Large intestine (tissue), 3 donors: ENCODE data around the gene EPHB2. TPM values are rescaled to one million over a fixed set of nuclear protein-coding genes. Genes with fewer than 3 reads are reported as not detected.

Source experiments
- DNase-seq, 2 donors: peaks; one replicate each; pipeline versions ENCODE4 v3.0.0 to v3.0.0-alpha.2; 2013
- H3K27ac ChIP-seq: one replicate; pipeline ENCODE4 v1.5.1; 2013; ENCODE audit warnings: low read length
- H3K27me3 ChIP-seq: 2 replicates; pipeline ENCODE4 v1.6.1; 2013; ENCODE audit warnings: low read length; ENCODE audit not compliant: control insufficient read depth, insufficient read depth
- H3K36me3 ChIP-seq: 2 replicates; pipeline ENCODE4 v1.6.1; 2013; ENCODE audit warnings: low read length; ENCODE audit not compliant: control insufficient read depth, insufficient read depth
- H3K4me1 ChIP-seq: one replicate; pipeline ENCODE4 v1.6.1; 2013; ENCODE audit warnings: low read length; ENCODE audit not compliant: control insufficient read depth, insufficient read depth
- H3K4me3 ChIP-seq: one replicate; pipeline ENCODE4 v1.5.1; 2013; ENCODE audit warnings: low read length
- H3K9me3 ChIP-seq: one replicate; pipeline ENCODE4 v1.6.1; 2013; ENCODE audit warnings: mild to moderate bottlenecking, low read depth, low read length, moderate library complexity; ENCODE audit not compliant: control insufficient read depth
- WGBS: methylation state at CpG from one replicate; pipeline ENCODE4 v1.1.5; 2013; ENCODE audit warnings: low lambda C conversion rate; ENCODE audit not compliant: insufficient coverage; 5-methylcytosine and 5-hydroxymethylcytosine counted together
- polyA plus RNA-seq: library from polyadenylated mRNA; unstranded; fragments of 120-200 nt; gene quantifications from one replicate; pipeline ENCODE4 v1.2.1, GENCODE V29; 2013

EPHB2 gene
- polyA plus RNA-seq, 1 donor, result 37.6 TPM

DNA sequence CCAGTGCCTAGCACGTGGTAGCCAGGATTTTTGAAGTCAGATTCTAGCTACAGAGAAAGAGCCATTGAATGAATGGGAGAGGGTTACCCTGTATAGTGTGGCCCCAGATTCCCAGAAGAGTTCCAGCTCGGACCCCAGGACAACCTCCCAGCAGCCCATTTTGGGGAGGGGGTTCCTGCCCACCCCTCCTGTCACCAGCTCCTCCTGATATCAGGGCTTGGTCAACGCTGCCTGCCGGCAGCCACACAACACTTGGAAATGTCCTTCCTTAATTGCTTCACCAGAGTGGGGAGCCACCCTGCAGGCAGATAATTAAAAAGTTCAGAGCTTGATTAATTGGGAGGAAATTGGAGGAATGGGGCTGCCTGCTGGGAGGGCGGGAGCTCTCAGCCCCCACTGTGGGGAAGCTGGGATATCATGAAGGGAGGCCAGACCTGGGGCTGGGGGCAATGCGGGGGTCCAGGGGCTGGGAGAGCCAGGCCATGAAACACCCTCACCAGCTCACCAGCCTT, 141.6 kb downstream of the EPHB2 start:
- Histone ChIP-seq H3K4me1 (no peaks in the 10 kb centered on the region), H3K27me3 (no peaks in the 10 kb centered on the region), H3K27ac (no peak overlapping the region), H3K9me3 (no peaks in the 10 kb centered on the region), H3K4me3 (no peak overlapping the region), H3K36me3 (peaks cover 2% of the 10 kb centered on the region)
- WGBS, result no CpG with 5 or more reads among the region's 6 CpGs
- no peak for DNase-seq

DNA sequence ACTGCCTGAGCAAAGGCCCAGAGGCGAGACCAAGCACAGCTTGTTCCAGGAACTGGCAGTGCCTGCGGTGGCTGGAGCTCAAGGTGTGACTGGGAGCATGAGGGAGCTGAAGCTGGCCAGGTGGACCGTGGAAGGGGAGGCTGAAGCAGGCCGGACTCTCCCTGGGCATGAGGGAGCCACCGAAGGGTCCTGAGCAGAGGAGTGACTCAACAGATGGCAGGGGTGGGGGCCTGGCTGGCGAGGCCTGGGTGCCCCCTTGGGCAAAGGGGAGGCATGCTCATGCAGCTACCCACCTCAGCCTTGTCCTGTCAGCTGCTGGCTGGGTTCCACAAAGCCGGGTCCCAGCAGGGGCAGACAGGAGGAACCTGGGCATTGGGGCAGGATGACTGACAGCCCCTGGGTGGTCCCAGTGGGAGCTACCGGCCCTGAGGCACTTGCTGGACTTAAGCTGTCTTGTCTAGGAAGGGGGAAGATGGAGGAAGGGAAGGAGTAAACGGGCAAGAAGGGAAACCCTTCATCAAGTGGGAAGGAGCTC, 143.1 kb downstream of the EPHB2 start:
- peaks cover 4% of the 10 kb centered on the region for H3K36me3 ChIP-seq
- no CpG with 5 or more reads among the region's 9 CpGs for WGBS
- no peaks in the 10 kb centered on the region for H3K4me1 ChIP-seq
- no peak for DNase-seq
- no peaks in the 10 kb centered on the region for H3K27me3 ChIP-seq
- H3K27ac ChIP-seq, result no peak overlapping the region
- no peak overlapping the region for H3K4me3 ChIP-seq
- H3K9me3 ChIP-seq, result no peaks in the 10 kb centered on the region

DNA sequence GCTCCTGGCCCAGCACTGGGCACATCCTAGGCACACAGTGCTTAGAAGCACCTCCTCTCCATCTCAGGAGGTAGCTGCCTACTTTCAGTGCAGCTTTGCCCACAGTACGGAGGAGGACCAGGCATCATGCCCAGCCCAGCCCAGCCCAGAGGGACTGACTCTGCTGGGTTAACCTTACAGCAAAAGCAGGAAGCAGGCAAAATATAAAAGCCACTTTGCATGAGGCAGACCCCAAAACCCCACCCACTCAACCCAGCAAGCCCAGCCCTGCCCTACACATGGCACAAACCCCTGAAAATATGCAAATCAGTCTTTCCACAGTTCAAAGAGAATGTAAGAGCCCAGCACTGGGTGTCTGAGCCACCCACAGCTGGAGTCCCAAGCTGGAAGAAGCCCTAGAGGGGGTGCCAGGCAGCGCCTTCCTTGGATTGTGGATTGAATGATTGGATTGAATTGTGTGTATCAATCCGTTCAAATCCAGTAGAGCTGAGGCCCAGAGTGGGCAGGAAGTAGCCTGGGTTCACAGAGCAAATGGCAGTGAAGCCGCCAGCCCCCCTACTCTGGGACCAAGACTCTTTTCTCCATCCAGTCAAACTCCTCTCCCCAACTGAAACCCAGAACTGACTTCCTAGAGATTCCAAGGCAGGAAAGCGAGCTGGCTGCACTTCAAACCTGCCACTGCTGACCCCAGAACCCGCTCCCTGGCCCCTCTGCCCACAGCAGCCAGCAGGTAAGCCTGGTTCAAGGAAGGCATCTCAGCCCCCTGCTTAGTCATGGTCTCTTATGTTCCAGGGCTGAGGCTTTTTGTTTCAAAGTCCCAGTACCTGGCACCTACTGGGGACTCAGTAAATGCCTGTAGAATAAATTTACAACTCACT, 144.3 kb downstream of the EPHB2 start:
- H3K4me3 ChIP-seq, result no peak overlapping the region
- H3K27me3 ChIP-seq, result no peaks in the 10 kb centered on the region
- no peak overlapping the region for H3K27ac ChIP-seq
- DNase-seq, result no peak
- no peaks in the 10 kb centered on the region for H3K4me1 ChIP-seq
- WGBS, result no CpG with 5 or more reads among the region's 6 CpGs
- H3K36me3 ChIP-seq, result peaks cover 4% of the 10 kb centered on the region
- H3K9me3 ChIP-seq, result no peaks in the 10 kb centered on the region

DNA sequence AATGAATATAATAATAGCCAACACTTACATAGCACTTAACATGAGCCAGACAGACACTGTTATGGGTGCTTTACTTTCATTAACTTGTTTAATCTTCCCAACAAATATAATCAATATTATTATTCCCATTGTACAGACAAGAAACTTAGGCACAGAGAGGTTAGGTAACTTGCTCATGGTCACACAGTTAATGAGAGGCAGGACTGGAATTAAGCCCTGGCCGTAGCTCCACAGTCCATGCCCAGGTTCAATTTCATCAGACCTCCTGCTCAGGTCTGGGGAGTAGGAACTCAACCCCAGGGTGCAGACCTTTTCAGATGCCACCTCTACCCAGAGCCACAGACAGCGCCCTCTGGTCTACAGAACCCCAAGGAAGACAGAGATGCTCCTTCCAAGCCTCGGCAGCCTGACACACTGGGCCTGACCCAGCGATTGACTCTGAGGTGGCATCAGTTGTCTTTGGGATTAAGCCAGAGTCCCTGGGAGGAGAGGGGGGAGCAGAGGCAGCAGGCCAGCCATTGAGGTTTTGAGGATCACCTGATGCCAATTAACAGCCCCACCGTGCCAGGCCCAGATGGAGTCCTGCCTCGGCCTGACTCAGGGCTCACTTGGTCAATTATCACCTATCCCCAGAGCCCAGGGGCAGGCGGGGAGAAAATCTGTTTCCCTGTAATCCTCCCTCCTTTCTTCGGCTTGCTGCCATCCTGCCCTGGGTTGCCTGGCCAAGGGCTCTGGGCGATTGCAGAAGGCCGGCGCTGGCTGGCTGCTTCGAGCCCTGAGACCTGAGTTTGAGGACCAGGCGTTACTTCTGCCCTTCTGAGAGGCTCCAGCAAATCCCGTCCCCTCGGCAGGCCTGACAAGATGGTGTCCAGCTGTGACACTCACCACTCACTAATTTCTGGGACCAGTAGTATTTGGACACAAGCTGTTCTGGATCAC, 145.3 kb downstream of the EPHB2 start:
- H3K27ac ChIP-seq, result no peak overlapping the region
- DNase-seq, result no peak
- no CpG with 5 or more reads among the region's 15 CpGs for WGBS
- no peaks in the 10 kb centered on the region for H3K27me3 ChIP-seq
- no peak overlapping the region for H3K4me3 ChIP-seq
- H3K4me1 ChIP-seq, result no peaks in the 10 kb centered on the region
- peaks cover 4% of the 10 kb centered on the region for H3K36me3 ChIP-seq
- no peaks in the 10 kb centered on the region for H3K9me3 ChIP-seq

DNA sequence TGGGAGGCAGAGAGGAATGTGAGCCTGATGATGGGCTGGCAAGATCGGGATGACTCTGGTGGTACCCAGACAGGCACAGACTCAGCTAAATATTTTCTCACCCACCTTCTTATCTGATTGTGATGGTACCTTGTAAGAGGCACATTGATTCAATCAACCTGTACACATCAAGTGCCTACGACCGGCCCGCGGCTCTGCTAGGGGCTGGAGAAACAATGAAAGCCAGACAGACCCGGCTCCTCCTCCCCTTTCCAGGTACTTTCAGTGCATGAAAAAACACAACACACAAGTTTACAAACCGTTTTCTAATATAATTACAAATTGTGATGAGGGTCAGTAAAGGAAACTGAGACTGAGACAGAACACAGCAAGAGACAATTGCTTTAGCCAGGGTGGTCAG, 147.0 kb downstream of the EPHB2 start:
- WGBS, result no CpG with 5 or more reads among the region's 7 CpGs
- Histone ChIP-seq H3K9me3 (no peaks in the 10 kb centered on the region), H3K4me1 (no peaks in the 10 kb centered on the region), H3K27ac (no peak overlapping the region), H3K27me3 (no peaks in the 10 kb centered on the region), H3K4me3 (no peak overlapping the region), H3K36me3 (peaks cover 4% of the 10 kb centered on the region)
- DNase-seq, result no peak

DNA sequence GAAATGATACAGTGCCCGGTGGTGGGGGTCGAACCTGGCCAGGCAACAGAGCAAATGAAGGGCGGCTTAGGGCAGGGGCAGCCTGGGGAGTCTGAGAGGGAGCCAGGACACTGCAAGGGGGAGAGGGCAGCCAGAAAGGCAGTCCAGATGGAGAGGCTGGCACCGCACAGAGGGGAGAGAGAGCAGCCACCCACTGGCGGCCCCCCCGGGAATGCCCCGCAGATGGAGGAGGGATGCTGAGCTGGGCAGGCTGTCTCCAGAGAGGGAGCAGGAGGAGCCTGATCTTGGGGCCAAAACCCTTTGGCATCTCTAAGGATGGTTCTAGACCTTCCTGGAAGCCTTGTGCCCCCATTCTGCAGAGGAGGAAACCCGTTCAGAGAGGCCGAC, 149.8 kb downstream of the EPHB2 start:
- no peaks in the 10 kb centered on the region for H3K4me1 ChIP-seq
- H3K27me3 ChIP-seq, result no peaks in the 10 kb centered on the region
- no peak for DNase-seq
- WGBS, result no CpG with 5 or more reads among the region's 9 CpGs
- peaks cover 26% of the 10 kb centered on the region for H3K36me3 ChIP-seq
- H3K9me3 ChIP-seq, result no peaks in the 10 kb centered on the region
- no peak overlapping the region for H3K4me3 ChIP-seq
- H3K27ac ChIP-seq, result no peak overlapping the region

DNA sequence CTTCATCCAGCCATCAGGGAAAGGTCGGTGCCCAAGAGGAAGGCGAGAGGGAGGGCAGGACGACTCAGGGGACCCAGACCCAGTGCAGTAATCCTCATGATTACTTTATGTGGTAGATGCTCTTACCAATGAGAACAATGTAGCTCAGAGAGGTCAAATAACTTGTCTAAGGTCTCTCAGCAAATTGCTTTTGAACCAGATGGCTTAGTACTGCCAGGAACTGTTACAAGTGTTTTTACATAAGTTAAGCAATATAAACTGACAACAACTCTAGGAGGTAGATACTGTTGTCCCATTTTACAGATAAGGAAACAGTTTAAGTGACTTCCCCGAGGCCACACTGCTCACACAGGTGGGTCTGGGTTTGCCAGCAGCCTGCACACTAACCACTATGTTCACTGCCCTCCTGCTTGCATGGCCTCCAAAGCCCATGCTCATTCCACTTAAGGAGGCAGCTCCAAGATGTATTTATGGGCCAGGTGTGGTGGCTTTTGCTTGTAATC, 150.3 kb downstream of the EPHB2 start:
- Histone ChIP-seq H3K27me3 (no peaks in the 10 kb centered on the region), H3K9me3 (no peaks in the 10 kb centered on the region), H3K4me1 (no peaks in the 10 kb centered on the region), H3K4me3 (no peak overlapping the region), H3K36me3 (peaks cover 32% of the 10 kb centered on the region), H3K27ac (no peak overlapping the region)
- WGBS, result no CpG with 5 or more reads among the region's 4 CpGs
- no peak for DNase-seq

DNA sequence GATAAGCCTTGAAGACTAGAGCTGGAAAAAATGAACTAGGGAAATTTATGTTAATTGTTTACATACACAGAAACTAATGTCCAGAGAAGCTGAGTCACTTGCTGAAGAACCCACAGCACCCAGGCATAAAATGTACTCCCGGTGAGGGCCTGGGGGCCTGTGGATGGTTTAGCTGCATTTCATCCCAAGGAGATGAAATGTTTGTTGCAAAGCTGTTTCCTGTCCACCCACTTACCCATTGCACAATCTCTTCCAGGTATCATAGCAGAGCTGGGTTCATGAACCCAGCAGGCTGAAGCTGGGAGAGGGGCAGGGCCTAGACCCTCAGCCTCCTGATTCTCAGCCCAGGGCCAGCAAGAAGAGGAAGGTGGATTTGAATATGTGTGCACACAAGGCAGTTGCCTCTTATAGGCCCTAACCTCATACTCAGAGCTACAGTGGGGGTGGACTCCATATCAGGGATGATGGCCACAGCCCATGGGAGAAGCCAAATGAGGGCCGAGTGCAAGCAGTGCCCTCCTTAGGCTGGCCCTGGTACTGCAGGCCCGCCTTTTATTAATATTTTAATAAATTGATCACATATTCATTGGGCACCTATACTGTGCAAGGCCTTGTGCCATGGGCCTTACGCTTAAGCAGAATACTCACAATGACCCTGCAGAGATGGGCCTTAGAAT, 151.3 kb downstream of the EPHB2 start:
- no peaks in the 10 kb centered on the region for H3K27me3 ChIP-seq
- DNase-seq, result peak; percentile 12 to 53
- H3K9me3 ChIP-seq, result no peaks in the 10 kb centered on the region
- no peaks in the 10 kb centered on the region for H3K4me1 ChIP-seq
- H3K4me3 ChIP-seq, result no peak overlapping the region
- H3K27ac ChIP-seq, result no peak overlapping the region
- peaks cover 38% of the 10 kb centered on the region for H3K36me3 ChIP-seq
- WGBS, result no CpG with 5 or more reads among the region's 4 CpGs

DNA sequence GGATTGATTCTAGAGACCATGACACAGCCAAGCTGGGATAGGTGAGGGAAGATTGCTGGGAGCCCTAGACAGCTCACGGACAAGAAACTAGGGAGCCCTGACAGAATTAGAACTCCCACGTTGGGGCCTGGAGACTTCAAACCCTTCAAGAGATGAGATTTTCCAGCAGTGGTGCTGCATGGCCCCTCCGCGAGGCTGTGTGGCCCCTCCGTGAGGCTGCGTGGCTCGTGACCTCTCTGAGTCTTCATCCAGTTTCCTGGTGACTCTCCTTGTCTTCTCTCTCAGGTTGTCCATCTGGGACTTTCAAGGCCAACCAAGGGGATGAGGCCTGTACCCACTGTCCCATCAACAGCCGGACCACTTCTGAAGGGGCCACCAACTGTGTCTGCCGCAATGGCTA, 152.1 kb downstream of the EPHB2 start:
- no peak for DNase-seq
- 100% methylated on average over 1 of the region's 9 CpGs for WGBS
- H3K27me3 ChIP-seq, result no peaks in the 10 kb centered on the region
- H3K27ac ChIP-seq, result no peak overlapping the region
- H3K36me3 ChIP-seq, result peaks cover 44% of the 10 kb centered on the region
- H3K9me3 ChIP-seq, result no peaks in the 10 kb centered on the region
- H3K4me1 ChIP-seq, result no peaks in the 10 kb centered on the region
- H3K4me3 ChIP-seq, result no peak overlapping the region
